Spleen (tissue), 7 donors: ENCODE measurements around the gene RHBDL2.

Experiments used
- CTCF ChIP-seq, 11 experiments: fragments of 200-600 bp in 7 of 11; fragments of 450-650 bp in 4 of 11; sonication (generic) in 4 of 11; IDR thresholded peaks in 8 of 11; conservative IDR thresholded peaks in 3 of 11; 1 replicate in 7 of 11; 2 replicates in 4 of 11; pipeline versions ENCODE4 v1.4.0 to v1.8.0; 2016 to 2021; ENCODE audit warnings: antibody characterized with exemption in 11 of 11, inconsistent platforms in 4 of 11, mild to moderate bottlenecking in 1 of 11
- POLR2A ChIP-seq, 3 donors: fragments of 450-650 bp; IDR thresholded peaks; one replicate each; pipeline ENCODE4 v1.5.1; 2017; ENCODE audit warnings: antibody characterized with exemption in 3 of 3, mild to moderate bottlenecking in 1 of 3
- POLR2AphosphoS5 ChIP-seq, 3 donors: sonication (generic); formaldehyde crosslinking; IDR thresholded peaks; one replicate each; pipeline ENCODE4 v1.5.1; 2017; ENCODE audit warnings: antibody characterized with exemption in 3 of 3
- donor health status: DM: no; HTN: no; CAD: no; lungs with moderate emphysema.
- donor health status: DM: no; HTN: no; CAD: no.
- donor health status: DM: no; HTN: no; CAD: no.

GRCh38 chr1:38917337-38917736 is 24.3 kb downstream of the RHBDL2 start:
- no peak for TF ChIP-seq CTCF (IDR thresholded peaks at IDR 0.05 in 8 of 11, conservative IDR thresholded peaks at IDR 0.05 in 3 of 11)
- no peak for TF ChIP-seq POLR2AphosphoS5 (IDR thresholded peaks at IDR 0.05)
- no peak for TF ChIP-seq POLR2A (IDR thresholded peaks at IDR 0.05)
